Activated CD4-positive, CD25-positive, alpha-beta regulatory T cell treated with anti-CD3 and anti-CD28 coated beads, Interleukin-2, amount 50 U/mL, for 72 hours (primary cell): ENCODE measurements around the gene ZNF213.

Experiments used
- DNase-seq: peaks from one replicate; pipeline ENCODE4 v3.0.0; 2021

Gene ZNF213, protein sequence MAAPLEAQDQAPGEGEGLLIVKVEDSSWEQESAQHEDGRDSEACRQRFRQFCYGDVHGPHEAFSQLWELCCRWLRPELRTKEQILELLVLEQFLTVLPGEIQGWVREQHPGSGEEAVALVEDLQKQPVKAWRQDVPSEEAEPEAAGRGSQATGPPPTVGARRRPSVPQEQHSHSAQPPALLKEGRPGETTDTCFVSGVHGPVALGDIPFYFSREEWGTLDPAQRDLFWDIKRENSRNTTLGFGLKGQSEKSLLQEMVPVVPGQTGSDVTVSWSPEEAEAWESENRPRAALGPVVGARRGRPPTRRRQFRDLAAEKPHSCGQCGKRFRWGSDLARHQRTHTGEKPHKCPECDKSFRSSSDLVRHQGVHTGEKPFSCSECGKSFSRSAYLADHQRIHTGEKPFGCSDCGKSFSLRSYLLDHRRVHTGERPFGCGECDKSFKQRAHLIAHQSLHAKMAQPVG

GRCh38 chr16:3134338-3135125, at the start of gene ZNF213:
ZNF213 (plus strand) TSS chr16:3135029; CDS start chr16:3137281, 2,252 bp downstream.
- peak; percentile 83 for DNase-seq

DNA sequence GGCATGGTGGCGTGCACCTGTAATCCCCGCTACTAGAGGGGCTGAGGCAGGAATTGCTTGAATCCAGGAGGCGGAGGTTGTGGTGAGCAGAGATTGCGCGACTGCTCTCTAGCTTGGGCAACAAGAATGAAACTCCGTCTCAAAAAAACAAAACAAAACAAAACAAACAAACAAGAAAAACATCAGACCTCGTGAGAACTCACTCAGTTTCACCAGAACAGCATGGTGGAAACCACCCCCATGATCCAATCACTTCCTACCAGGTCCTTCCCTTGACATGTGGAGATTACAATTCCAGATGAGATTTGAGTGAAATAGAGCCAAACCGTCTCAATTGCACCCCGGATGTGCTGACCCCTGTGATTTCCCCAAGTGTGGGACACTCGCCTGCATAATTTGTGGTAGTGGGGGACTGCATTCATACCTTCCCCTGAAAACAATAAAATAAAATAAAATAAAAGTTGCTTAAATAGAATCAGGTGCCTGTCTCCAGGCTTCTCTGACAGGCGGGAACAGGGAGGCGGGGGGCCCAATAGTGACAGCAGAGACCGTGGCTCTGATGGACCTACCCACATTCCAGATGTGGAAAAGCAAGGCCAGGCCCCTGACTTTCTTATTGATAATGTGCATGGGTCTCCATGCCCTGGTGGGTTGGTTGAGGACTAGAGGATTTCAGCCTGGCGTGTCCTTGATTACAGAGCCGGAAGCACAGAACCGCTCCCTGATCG, 48.8 kb upstream of the ZNF213 start:
- DNase-seq, result no peak

GRCh38 chr16:3086596-3087242, 48.1 kb upstream of the ZNF213 start:
- DNase-seq, result no peak

DNA sequence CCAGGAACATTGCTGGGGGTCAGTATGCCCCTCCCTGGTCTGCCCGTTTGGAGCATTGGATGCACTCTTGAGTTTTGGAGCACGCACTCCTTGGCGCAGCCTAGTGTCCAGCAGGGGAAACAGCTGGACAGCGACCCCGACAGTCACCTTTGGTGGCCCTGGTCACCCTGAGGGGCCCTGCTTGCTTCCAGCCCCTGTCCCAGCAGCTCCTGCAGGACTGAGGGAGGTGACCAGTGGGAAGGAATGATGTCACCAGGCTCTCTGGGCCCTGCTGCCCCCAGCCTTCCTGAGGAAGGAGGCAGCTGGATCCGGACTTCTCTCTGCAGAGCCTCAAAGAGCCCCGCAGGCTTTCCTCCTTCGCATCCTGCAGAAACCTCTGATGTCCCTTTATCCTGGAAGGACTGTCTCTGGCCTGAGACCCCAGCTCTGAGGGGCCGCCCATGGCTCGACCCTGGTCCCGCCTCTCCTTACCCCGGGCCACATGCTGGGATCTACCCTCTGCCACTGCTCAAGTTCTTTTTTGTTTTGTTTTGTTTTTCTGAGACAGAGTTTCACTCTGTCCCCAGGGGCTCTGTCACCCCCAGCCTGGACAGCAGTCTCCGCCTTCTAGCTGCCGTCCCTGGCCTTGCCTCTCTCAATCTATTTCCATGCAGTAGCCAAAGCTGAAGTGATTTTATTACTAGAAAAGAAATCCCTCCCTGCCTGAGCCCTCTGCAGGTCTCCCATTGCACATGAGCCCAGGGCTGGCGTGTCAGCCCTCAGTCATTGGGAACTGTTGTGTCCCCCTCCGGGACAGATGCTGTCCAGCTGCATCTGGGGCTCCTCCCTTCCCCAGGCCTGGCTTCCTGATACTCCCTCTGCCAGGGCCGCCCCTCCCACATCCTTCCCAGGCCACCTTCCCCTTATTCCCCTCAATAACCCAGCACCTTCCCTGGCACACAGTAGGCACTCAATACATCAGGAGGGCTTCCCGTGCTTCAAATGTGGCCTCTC, 47.3 kb upstream of the ZNF213 start:
- DNase-seq, result no peak

DNA sequence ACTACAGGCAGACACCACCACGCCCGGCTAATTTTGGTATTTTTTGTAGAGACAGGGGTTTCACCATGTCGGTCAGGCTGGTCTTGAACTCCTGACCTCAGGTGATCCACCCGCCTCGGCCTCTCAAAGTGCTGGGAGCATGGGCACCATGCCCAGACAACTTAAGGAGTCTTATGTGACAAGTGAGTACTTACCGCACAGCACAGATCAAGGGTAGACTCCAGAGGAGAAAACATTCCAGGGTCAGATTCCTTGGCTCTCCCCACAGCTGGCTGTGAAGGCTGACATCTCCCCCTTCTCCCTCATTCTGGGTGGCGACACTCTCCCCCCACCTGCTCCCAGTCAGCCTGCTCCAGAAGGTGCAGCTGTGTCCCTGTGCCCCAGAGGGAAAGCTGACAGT, 46.4 kb upstream of the ZNF213 start:
- no peak for DNase-seq

GRCh38 chr16:3088925-3089716, 45.7 kb upstream of the ZNF213 start:
- no peak for DNase-seq

- no peak for DNase-seq
Observed at GRCh38 chr16:3089717-3090592, 44.9 kb upstream of the ZNF213 start.

- DNase-seq, result no peak
Observed at GRCh38 chr16:3091551-3091950, 43.3 kb upstream of the ZNF213 start.

DNA sequence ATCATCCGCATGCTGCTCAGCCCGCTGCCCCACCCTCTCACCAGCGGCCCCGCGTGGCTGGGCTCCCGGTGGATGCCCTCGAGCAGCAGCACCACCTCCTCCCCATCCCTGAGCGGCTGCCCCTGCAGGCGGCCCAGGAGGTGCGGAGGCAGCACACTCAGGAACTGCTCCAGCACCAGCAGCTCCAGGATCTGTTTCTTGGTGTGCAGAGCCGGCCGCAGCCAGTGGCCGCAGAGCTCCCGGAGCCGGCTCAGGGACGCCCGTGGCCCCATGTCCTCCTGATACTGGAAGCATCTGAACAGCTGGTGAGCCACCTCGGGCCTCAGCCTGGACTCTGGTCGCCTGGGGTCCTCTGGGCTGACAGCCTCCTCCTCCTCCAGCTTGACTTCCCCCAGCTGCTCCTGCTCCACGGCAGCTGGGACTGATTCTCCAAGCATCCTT, 42.3 kb upstream of the ZNF213 start:
- DNase-seq, result no peak

GRCh38 chr16:3094289-3095027, 40.4 kb upstream of the ZNF213 start:
- no peak for DNase-seq

- peak; percentile 59 for DNase-seq
Observed at GRCh38 chr16:3095869-3096268, 39.0 kb upstream of the ZNF213 start.

- no peak for DNase-seq
Observed at GRCh38 chr16:3096362-3096761, 38.5 kb upstream of the ZNF213 start.

- DNase-seq, result no peak
Observed at GRCh38 chr16:3097266-3097665, 37.6 kb upstream of the ZNF213 start.

DNA sequence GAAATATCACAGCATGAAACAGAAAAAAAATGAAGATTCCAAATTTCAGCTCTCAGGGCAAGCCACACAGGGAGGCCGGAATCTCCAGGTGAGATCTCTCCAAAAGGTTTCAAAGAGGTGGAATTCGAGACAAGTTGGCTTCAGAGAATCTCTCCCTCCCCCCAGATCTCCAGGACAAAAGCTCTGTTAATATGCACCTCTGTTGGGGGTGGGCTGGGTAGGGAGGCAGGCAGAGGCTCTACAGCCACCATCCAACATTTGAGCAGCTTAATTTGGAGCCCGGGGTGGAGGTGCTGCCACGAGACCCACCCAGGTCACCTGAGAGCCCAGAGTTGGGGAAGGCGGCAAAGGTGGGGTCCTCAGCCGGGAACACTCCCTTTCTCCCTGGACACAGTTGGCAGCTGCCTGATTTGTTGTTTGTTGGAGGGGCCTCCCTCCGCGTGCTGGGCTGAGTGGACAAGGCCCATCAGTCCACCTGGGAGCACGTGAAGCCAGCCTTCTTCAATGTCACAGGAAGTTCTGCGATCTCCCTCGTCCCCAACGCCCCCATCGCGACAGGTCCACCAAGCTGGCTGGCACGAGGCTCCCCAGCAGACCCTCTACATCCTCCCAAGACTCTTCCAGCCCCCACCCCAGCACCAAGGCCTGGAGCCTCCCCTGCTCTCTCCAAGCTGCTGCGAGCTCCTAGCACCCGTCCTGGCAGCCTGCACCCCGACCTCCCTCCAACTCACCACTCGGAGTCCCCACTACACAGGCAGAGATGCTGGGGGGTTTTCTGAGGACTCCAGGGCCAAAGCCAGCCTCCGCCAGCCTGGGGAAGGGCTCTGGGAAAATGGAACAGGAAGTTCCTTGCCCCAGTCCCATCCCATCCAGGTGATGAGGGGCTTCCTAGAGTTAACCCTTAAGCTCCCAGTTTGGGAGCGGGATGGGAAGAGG, 36.1 kb upstream of the ZNF213 start, which contains the start of gene ZSCAN10:
Gene ZSCAN10, minus strand, starts transcription at position 836 of the 936 bp plus-strand sequence. CDS start 6,357 bp downstream, outside the sequence.
- no peak for DNase-seq

DNA sequence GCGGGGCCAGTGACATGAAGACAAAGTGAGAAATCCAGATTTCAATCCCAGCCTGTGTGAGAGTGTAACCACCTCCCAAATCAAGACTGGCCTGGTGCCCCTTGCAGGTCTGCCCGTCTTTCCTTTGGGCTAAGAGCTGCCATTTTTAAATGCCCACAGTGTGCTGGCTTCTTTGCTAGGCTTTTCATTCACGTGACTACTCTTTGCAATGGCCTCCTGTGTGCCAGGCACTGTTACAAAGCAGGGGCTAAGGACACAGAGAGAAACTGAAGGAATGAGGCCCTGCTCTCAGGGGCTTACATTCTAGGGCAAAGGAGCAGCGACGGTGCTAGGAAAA, 35.5 kb upstream of the ZNF213 start:
- no peak for DNase-seq

- peak; percentile 88 for DNase-seq
Observed at GRCh38 chr16:3099732-3100499, 34.9 kb upstream of the ZNF213 start.
